HG03521 (cell line): ENCODE results near the gene CGB2.
"Not testable (repeated sequence)": the region's sequence is repeated elsewhere in the genome, so short reads cannot be mapped to it uniquely, and the experiment has no call there.

Source experiments
- ATAC-seq: cut with Tn5 transposase; IDR thresholded peaks from one replicate; pipeline ENCODE4 v1.9.1; 2021; ENCODE audit warnings: mild to moderate bottlenecking, moderate library complexity; ENCODE audit not compliant: unreplicated experiment

Gene CGB2

DNA sequence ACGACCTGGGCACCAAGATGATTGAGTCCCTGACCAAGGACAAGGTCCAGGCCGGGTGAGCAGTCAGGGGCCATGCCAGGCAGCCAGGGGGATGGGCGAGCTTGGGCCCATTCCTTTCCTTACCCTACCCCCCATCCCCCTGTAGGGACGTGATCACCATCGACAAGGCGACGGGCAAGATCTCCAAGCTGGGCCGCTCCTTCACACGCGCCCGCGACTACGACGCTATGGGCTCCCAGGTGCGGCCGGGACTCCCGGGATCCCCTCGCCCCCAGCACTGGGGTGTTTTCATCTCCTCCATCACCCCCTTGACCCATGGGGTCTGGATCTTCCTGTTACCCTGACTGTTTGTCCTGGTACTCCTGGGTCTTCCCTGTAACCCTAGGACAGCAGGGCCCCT is 21.9 kb upstream of the CGB2 start:
- ATAC-seq: no peak

DNA sequence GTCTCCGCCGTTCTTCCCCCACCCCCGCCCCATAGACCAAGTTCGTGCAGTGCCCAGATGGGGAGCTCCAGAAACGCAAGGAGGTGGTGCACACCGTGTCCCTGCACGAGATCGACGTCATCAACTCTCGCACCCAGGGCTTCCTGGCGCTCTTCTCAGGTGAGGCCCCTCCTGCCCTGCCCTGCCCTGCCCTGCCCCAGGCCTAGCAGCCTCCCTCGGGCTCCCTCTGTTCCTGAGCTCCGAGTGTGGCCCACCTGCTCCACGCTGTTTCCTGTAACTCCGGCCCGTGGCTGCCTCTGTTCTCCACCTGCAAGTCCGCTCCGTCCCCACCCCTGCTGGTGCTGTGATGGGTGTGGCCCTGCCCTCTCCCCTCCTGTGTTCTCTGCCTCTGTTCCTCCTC is 21.2 kb upstream of the CGB2 start:
- no peak for ATAC-seq

DNA sequence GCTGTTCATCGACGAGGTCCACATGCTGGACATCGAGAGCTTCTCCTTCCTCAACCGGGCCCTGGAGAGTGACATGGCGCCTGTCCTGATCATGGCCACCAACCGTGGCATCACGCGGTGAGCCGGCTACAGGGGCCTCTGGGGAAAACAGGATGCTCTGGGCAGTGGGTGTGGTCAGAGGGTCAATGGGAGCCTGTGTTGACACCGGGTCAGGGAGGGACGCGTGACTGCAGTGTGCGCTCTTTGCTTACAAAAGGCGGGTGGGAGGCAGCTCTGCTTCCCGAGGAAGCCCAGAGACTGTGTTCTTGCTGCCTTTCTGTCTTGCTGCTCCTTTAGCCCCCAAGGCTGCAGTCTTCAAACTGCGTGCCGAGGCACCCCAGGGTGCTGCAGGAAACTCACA is 20.5 kb upstream of the CGB2 start:
- ATAC-seq: no peak

DNA sequence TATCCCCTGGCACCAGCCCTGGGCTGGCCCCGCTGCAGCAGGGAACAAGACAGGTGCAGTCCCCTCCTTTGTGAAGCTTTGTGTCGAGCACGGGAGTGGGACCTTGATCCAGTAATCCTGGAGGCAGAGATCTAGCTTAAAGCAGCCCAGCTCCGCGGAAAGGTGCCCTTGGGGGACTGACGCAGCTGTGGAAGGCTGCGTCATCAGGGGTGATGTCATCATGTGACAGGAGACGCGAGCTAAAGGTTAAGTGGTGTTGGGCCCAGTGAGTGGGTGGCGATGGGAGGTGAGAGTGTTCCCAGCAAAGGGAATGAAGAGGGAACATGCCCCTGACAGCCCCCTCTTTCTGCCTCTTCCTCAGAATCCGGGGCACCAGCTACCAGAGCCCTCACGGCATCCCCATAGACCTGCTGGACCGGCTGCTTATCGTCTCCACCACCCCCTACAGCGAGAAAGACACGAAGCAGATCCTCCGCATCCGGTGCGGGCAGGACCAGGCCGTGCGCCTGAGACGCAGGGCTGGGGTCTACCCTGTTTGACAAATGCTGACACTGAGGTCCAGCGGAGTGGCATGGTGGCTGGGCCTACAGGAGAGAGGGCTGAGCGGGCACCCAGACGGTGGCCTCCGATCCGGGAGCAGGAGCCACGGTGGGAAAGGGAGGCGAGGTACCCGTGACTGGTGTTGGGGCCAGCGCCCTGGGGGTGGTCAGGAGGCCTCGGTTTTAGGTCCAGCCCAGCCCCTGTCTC is 17.4 kb upstream of the CGB2 start:
- ATAC-seq: no peak

DNA sequence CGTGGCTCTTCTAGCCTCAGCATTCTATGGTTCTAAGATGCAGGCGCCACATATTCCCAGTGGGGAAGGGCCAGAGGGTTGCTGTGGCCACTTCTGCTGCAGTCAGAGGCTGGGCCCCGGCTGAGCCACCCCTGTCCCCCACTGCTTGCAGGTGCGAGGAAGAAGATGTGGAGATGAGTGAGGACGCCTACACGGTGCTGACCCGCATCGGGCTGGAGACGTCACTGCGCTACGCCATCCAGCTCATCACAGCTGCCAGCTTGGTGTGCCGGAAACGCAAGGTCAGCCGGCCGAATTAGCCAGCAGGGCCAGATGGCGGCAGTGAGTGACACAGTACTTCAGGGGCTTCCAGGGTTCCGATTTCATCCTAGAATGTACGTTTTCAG is 16.8 kb upstream of the CGB2 start:
- ATAC-seq: no peak

DNA sequence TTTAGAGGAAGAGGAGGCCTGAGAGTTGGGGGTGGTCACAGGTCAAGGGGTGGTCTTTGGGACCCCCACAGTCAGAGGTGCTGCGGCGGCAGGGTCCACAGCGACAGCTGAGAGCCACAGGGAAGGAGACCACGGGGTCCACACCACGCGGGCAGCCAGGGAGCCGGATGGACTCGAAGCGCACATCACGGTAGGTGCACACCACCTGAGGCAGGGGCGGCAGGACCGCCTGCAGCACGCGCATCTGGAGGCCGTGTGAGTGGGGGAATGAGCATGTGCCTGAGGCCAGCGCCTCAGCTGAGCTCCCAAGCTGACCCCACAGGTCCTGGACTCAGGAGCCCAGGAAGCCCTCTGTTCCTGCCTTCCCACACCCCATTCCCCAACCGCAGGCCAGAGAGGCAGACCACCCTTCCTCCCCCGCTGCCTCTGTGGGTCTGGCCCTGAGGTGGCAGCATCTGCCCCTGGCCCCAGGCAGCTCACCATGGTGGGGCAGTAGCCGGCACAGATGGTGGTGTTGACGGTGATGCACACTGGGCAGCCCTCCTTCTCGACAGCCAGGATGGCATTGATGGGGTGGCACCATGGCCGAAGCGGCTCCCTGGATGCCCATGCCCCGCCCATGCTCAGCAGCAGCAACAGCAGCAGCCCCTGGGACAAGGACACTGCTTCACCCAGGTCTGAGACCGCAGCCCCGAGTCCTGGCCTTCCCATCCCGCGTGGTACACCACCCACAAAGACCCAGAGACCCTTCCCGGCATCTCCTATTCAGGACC is 15.4 kb upstream of the CGB2 start:
- ATAC-seq: no peak

DNA sequence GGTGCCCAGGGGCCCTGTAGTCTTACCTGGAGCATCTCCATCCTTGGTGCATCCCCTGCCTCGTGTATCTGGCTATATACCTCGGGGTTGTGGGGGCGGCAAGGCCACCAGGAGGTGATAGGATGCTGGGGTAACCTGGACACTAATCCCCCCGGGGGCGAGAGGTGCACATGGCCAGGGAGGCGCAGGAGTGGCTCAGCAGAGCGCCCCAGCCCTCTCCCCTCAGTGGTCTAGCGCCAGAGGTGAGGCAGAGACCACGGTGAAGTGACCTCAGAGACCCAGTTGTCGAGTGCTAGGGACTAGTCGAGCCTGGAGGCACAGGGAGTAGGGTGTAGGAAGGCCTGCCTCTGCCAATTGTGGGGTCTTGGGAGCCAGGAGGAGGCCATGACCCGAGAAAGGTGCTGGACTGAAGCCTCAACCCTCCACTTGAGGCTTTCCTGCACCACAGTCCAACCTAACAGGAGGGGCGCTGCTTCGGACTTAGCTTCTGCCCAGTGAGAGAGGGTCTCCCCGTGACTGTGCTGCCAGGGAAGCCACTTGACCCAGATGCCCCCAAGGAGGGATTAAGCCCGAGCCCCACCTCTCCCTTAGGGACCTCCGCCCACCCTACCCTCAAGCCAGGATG is 14.5 kb upstream of the CGB2 start, which contains the start of gene LHB:
Gene LHB (minus strand): TSS at position 51 of the 625 bp plus-strand sequence. CDS start 10 bp downstream, at position 41.
- no peak for ATAC-seq

DNA sequence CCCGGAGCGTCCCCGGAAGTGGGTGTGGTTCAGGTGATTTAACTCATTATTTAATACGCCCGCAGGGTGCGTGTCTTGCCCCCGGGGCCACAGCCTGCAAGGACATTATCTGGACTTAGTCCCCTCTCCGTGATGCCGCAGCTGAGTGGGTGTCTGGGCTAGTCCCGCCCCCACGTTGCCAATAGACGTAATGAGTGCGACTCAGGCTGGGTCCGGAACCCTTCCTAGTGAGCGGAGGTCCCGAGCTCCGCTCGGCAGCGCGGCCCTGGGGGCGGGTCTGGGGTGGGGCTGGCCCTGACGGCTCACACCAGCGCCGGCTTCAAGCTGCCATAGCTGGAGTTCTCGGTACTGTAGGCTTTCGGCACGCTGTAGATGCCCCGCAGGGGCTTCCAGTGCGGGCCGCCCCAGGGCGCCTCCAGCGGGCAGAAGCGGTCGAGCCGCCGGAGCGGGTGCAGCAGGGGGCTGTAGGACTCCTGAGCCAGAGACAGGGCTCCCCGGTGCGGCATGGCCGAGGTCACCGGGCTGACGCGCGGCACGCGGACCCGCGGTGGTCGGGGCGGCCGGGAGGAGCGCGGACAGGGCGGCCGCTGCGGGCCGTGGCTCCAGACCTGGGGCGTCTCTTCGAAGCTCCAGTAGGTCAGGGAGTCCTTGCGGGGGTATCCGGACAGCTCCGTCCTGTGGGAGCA is 13.9 kb upstream of the CGB2 start:
- ATAC-seq: no peak

DNA sequence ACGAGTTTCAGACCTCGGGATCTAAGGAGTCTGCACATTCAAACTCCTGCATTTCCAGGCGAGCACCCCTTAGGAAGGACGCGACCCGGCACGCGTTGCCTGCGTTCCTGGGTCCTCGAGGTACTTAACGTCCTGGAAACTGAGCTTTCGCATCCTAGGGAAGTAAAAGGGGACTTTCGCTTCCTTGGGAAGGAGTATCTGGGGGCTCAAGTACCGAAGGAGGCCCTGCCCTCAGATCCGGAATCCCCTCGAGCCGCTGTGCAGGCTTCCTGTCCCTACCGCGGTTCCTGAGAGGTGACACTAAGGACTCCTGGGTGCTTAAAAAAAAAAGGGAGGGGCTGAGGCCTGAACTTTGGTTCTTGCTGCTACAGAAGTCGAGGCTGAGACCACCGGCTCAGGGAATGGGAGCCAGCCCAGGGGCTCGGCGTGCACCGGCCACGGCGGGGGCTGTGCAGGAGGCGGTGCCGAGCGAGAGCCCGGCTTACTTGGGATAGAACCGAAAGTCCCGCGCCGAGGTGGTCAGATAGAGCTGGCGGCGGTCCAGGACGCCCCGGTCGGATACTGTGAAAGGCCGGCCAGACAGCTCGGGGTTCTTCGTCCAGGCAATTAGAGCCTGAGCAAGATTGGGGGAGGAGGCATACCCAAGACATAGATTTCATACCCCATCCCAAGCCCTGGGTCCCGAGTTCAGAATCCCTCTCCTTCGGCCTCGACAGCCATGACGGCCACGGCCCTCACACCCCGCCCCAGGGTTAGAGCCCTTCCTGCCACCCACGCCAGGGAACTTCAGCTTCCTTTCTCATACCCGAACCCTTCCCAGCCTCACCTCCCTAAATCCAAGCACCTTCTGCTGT is 13.1 kb upstream of the CGB2 start:
- ATAC-seq: not testable (repeated sequence)

DNA sequence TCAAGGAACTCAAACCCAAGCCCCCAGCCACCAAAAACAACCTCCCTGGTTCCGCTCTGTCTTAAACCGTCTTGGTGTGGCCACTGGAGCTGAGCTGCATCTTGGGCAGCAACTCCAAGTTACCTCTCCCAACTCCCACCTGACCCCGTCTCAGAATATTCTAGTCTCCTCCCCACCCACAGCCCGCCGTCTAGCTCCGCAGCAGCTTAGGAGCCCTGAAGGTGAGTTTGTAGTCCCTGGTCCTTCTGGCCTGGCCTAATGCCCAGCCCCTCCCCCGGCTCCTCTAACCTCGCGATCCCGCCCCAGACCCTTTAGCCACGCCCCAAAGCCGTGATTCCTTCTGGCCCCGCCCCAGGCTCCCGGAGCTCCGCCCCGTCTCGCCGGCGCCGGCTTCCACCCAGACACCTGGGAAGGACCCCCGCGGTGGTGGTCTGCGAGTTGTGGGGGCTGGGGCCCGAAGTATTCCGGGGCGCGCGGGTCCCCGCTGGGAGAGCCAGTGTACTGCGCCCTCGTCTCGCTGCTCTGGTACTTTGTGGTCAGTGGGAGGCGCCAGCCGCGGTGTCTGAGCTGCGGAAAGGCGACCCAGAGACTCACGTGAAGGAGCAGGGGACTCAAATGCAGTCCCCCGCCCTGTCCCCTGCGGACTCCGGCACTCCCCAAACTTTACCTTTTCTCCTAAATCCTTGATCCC is 12.3 kb upstream of the CGB2 start:
- no peak for ATAC-seq

DNA sequence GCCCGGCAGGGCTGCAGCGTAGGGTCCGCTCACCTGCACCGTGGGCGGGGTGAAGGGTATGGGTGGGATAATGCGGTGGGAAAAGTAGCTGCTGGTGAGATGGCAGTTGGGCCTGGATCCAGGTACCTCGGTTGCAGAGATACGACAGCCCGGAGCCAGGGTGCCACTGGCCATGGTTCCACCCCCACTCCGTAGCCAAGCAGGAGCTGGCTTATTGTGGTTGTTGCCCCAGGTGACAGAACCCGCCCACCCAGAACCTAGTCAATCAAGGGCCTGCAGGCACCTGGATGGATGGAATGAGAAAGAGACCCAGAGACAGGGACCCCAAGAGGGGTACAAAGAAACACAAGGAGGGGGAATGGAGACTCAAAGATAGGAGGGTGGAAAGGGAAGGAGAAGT is 11.3 kb upstream of the CGB2 start:
- ATAC-seq: no peak

DNA sequence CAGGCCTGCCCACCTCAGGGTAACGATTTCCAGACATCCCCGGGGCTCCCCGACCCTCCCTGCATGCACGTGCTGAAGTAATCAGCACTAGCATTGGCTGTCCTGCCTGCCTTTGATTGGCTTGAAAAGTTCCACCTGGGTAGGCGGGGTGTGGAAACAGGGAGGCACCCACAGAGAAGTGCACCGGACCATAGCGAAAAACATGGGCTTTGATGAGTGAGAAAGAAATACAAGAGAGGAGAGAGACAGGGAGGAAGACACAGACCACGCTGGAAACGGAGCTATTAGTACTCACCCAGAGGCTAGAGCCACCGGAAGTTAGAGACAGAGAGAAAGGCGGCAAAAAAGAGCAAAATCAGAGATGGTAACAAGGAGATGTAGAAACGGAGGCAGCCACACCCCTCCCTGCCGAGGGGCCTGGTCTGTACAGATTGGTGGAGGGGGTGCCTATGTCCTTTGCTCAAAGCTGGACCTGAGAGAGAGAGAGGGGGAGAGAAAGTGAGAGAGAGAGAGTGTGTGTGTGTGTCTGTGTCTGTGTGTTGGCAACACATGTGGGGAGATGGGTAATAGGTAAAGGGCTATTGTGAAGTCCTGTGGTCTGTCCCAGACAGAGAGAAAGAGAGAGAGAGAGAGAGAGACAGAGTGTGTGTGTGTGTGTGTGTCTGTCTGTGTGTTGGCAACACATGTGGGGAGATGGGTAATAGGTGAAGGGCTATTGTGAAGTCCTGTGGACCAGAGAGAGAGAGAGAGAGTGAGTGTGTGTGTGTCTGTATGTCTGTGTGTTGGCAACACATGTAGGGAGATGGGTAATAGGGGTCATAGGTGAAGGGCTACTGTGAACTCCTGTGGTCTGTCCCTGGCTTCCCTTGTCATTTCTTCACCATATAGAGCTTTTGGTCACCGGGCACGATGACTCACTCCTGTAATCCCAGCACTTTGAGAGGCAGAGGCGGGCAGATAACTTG is 10.5 kb upstream of the CGB2 start:
- ATAC-seq: no peak

DNA sequence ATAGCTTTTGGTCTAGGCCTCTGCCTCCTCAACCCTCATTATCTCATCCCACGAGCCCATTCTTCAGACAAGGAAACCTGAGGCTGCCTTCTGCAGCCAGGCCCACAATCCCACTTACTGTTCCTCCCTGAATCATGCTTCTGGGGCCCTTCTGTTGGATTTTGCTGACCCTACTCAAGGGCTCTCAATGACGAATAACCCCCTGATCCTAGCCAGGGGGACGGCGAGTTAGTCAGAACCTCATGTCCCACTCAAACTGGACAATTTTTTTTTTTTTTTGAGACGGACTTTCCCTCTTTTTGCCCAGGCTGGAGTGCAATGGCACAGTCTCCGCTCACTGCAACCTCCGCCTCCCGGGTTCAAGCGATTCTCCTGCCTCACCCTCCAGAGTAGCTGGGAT is 9.6 kb upstream of the CGB2 start:
- ATAC-seq: no peak

DNA sequence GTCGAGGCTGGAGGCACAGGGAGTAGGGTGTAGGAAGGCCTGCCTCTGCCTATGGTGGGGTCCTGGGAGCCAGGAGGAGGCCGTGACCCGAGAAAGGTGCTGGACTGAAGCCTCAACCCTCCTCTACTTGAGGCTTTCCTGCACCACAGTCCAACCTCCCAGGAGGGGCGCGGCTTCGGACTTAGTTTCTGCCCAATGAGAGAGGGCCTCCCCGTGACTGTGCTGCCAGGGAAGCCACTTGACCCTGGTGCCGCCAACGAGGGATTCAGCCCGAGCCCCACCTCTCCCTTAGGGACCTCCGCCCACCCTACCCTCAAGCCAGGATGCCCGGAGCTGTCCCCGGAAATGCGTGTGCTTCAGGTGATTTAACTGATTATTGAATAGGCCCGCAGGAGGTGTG is 7.5 kb upstream of the CGB2 start, which contains the start of gene CGB3:
Gene CGB3 (minus strand): TSS at position 101 of the 400 bp plus-strand sequence. CDS start 362 bp downstream, outside the sequence.
- ATAC-seq: not testable (repeated sequence)

DNA sequence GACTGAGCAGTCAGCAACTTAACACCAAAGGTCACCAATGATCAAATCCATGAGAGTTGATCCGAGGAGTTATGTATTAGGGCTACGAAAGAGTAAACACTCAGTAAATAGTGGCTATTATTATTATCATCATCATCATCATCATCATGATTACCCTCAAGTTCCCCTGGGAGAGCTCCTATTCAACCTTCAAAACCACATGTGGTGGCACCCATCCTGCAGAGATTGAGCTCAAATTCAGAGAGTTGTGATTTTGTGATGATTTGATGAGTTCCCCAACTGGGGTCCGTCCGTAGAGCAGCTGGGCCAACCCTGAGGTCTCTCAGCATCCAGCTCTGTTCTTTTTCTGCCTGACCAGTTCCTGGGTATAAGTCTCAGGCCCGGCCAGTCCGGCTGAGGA is 6.6 kb upstream of the CGB2 start:
- not testable (repeated sequence) for ATAC-seq

DNA sequence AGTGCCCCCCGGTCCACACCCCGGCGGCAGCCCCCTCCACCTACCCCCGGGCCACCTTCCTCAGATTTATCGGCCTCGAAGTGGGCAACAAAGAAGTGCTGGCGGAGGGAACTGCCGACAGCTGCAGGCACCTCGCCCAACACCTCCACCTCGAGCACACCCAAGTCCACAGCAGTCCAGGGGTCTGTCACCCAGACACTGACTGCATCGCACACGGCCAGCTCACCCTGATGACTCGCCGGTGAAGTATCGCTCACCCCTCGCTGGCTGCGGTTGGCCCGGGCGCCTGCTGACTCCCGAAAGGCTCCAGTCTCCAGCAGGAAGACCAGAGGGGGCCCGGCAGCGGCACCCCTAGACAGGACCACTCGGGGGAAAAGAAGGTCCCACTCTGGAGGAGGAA is 6.1 kb upstream of the CGB2 start:
- not testable (repeated sequence) for ATAC-seq

DNA sequence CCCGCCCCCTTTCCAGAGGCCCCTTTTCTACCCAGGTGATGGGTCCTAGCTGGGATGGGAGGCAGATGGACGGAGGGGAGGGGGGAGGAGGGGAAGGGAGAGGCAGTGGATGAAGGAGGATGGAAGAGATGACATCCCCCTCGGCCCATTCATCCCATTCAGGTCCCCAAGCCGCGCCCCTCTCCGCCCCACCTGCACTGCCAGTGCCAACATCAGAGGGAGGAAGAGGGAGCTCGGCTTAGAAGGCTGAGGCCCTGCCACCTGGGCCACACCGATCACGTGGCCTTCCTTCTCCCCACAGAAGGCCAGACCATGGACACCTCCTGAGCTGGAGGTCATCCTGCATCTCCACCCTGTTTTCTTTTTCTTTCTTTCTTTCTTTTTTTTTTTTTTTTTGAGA is 3.0 kb upstream of the CGB2 start:
- ATAC-seq: not testable (repeated sequence)

DNA sequence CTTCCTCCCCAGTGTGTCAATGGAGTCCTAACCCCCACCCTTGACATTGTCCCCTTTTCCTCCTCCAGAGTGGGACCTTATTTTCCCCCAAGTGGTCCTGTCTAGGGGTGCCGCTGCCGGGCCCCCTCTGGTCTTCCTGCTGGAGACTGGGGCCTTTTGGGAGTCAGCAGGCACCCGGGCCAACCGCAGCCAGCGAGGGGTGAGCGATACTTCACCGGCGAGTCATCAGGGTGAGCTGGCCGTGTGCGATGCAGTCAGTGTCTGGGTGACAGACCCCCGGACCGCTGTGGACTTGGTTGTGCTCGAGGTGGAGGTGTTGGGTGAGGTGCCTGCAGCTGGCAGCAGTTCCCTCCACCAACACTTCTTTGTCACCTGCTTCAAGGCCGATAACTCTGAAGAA is 1.9 kb upstream of the CGB2 start:
- ATAC-seq: not testable (repeated sequence)
